RPMI7951 (cell line): ENCODE results near the gene STARD6. TPM values are rescaled to one million over a fixed set of nuclear protein-coding genes. Genes with fewer than 3 reads are reported as not detected.
"Not testable (repeated sequence)": the region's sequence is repeated elsewhere in the genome, so short reads cannot be mapped to it uniquely, and the experiment has no call there.

Experiments
- DNase-seq: peaks from one replicate; pipeline ENCODE4 v3.0.0-alpha.2; 2012; ENCODE audit warnings: low read depth
- total RNA-seq: library from RNA; depleted of rRNA; stranded (reverse); fragments of >200 nt; shearing (Covaris generic); gene quantifications from 2 replicates; pipeline ENCODE4 v1.2.3, GENCODE V29; 2014; rRNA removed

STARD6 gene, protein sequence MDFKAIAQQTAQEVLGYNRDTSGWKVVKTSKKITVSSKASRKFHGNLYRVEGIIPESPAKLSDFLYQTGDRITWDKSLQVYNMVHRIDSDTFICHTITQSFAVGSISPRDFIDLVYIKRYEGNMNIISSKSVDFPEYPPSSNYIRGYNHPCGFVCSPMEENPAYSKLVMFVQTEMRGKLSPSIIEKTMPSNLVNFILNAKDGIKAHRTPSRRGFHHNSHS
- total RNA-seq, result 0.84 and 0.88 TPM in 2 replicates

DNA sequence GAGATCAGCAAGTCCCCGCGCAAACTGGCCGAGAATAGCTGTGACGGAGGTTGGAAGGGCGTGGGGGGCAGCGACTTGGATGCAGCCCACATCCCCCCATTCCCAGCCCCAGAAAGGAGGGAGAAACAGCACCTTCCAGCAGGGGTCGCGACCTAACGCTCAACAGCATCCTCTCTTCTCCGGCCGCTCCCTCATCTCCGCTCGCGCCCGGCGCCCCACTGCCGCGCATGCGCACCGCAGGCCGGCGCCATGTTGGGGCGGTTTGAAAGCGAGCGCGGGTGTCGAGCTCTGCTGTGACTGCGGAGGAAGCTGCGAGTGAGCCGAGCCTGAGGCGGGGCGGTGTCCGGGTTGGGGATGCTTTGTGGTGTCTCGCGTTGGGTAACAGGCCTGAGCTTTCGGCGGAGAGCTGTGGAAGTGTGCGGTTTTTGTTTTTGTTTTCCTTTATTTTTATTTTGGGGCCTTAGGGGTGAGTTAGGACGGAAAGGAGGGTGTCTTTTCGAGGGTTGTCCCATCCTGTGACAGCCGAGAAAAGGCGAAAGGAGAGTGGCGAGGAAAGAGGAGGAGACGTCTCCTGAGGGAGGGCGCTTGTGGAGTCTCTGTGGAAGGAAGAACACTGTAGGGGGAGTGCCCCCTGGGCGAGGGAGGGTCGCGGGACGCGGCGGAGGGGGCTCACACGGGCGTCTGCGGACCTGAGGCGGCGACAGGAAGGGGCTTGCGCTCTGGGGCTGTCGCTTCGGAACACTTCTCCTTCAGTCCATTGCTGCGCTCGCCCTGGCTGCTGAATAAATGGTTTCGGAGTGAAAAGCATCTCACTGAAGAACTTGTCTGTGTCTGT lies at the start of gene STARD6, which contains the start of gene C18orf54:
STARD6 (minus strand) TSS at position 199 of the 835 bp plus-strand sequence. CDS start 3,285 bp downstream, outside the sequence.
C18orf54 (plus strand) TSS at position 247 of the 835 bp plus-strand sequence. CDS start 2,667 bp downstream, outside the sequence.
- peak; percentile 85 for DNase-seq

DNA sequence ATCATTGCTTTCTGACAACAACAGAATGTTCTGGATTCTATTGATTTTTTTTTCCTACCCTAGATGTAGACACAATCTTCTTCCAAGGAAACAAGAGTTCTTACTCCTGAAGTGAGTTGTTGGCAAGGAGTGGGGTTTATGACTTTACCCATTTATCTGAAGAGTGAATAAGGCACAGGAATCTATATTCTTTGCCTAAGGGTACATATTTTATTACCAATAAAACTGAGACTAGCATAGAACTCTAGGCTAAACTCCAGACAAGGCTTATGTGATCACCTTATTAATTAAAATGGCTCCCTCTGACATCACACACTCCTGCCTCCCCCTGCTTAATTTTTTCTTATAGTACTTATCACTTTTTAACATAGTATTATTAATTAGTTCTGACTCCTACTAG lies 47.6 kb upstream of the STARD6 start:
- no peak for DNase-seq

DNA sequence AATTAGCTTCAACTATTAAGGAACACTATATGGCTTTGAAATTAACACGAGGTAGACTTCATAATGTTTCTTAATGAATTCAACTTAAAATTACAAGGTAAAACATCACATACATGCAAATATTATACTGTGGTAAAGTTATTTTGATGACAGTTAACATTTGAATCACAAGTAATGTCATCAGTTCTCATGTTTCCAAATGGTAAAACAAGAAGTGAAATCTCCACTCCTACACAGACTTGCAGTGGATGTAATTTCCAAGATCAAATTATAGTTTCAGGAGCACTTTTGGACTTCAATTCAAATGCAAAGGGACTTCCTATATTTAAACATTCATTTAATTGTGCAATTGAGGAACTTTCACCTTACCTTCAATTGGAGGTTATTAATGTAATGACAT lies 39.1 kb upstream of the STARD6 start:
- DNase-seq, result no peak

DNA sequence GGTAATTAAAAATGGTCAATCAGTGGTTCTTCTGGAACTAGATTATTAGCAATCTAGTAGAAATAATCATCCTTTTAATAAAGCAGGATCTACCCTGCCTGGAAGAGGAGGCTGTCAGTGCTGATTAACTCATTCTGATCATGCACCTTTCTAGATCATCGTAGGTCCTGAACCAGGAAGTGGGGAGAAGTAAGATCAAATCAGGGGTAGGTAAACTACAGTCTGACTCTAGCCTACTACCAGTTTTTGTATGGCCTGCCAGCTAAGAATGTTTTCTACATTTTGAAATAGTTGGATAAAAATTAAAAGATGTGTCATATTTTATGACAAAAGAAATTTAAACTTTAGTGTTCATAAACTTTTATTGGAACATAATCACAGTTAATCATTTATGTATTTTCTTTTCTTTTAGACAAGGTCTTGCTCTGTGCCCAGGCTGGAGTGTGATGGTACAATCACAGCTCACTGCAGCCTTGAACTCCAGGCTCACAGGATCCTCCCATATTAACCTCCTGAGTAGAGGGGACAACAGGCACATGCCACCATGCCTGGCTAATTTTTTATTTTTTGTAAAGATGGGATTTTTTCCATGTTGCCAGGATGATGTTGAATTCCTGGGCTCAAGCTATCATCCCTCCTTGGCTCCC lies 36.1 kb upstream of the STARD6 start:
- DNase-seq, result no peak

DNA sequence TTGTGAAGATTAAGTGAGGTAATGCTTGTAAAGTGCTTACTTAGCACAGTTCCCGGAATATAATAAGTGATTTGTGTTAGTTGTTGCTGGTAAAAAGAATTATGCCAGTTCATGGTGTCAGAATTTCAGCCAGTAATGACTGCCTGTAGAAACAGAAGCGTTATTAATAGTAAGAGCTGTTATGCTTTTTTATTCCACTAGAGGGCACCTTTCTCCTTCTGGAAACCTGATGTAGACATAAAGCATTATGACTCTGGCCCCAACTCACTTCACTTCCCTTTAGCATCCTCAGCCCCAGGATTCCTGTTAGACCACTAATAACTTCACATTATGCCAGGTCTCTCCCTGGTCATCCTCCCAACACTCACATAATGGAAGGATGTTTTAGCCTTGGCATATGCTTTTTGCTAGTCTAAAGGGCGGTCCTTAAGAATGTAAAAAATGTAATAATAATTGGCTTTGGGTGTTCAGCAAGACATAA lies 34.9 kb upstream of the STARD6 start:
- DNase-seq, result peak; percentile 63

DNA sequence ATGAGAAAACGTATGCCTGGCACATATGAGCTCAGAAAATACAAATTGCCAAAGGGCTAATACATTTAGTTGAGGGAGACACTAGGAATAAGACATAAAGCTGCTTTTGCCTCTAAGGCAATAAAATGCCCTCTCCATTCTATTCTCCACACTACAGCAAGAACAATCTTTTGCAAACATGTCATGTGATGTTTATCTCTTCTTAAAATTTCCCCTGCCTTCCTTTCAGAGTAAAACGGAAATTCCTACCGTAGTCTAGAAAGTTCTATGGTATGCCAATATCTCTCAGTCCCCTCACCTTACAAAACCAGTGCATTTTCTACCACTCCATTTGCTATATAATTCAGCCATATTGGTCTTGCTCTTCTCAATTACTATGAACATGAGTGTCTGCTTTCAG lies 33.2 kb upstream of the STARD6 start:
- DNase-seq, result no peak

DNA sequence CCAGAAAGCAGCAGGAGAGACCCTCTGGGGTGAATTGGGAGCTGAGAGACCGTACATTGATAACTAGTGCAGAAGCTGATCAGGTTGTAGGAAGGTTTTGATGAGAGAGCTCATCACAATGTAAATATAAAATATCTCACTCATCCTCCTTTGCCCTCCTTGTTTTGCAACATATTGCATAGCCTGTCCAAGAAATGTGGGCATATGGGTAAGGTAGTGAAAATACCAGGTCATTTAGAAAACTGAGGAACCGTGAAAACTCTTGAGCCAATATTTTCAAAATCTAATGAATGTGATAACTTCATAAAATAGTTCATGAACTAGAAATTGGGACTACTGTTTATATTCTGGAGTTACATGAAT lies 31.5 kb upstream of the STARD6 start:
- no peak for DNase-seq

DNA sequence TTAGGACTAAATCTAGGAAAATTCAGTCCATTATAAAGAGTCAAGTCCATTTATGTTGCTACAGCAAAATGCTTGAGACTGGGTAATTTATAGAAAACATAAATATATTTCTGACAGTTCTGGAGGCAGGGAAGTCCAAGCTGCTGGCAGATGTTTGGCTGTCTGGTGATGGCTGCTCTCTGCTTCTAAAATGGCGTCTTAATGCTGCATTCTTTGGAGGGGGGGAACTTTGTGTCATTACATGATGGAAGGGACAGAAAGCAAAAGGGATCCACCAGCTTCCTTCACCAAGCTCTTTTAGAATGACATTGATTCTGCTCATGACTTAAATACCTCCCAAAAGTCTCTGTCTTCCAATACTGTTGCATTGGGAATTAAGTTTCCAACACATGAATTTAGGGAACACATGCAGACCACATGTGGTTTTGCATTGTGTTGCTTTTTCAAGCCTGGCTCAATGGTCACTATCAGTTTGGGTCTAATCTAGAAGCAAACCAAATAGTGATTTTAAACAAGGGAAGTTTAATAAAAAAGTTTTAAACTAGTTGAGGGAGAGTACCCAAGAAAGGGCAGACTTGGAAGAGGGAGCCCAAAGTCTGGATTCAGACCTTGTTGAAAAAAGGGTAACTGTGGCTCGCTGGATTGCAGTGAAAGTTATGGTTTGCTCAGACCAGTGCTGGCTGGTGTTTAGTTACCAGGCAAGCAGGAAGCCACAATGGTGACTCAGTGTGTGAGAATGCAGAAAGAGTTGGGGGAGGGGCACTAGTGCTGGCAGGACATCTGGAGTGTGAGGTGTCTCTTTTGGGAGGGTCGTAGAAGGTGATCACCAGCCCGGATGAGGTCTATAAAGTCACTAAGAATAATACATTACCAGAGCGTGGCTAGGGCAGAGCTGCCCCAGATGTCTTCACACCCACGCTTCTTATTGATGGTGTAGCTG lies 30.8 kb upstream of the STARD6 start:
- DNase-seq, result peak; percentile 90

DNA sequence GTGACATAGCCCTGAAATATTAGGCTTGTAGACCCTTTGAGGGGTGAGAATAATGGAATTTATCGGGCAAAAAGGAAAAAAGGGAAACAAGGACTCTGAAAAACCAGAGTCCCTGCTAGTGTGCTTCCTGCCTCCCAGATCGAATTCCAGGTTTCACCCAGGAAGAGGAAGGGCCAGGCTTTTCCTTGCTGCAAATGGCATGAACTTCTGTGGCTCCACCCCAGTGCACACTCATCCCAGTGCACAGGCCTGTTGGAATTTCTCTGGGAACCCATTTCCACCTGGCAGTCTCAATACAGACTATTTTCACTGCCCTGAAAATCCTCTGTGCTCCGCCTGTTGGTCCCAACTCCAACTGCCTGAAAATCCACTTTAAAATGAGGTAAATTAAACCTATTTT lies 30.0 kb upstream of the STARD6 start:
- DNase-seq, result peak; percentile 42

DNA sequence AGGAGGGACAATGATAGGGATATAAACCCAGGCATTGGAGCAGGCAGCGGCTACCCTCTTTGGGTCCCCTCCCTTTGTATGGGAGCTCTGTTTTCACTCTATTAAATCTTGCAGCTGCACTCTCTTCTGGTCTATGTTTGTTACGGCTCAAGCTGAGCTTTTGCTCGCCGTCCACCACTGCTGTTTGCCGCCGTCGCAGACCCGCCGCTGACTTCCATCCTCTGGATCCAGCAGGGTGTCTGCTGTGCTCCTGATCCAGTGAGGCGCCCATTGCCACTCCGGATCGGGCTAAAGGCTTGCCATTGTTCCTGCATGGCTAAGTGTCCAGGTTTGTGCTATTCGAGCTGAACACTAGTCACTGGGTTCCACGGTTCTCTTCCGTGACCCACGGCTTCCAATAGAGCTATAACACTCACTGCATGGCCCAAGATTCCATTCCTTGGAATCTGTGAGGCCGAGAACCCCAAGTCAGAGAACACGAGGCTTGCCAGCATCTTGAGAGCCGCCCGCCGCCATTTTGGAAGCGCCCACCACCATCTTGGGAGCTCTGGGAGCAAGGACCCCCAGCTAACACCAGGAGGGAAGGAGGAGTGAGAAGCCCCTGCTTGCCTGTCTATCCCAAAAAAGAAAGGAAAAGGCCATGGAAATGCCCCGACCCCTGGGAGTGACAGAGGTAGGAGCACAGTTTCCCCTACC lies 29.3 kb upstream of the STARD6 start:
- not testable (repeated sequence) for DNase-seq

DNA sequence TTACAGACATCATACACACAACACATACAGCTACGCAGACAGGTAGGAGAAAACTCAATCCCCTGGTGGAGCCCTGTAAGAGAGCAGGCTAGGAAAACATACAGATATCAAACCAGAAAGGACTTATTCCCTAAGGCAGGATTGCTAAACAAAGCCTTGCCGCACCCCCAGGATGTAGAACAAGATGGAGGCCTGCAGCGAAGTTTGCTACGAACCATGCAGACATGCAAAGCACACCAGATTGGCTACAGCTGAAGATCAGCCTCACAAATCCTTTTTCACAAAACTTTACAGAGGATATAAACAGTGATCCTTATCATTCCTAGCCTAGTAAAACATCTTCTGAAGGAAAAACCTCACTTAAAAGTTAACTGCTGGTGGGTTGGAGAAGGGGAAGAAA lies 28.4 kb upstream of the STARD6 start:
- no peak for DNase-seq

DNA sequence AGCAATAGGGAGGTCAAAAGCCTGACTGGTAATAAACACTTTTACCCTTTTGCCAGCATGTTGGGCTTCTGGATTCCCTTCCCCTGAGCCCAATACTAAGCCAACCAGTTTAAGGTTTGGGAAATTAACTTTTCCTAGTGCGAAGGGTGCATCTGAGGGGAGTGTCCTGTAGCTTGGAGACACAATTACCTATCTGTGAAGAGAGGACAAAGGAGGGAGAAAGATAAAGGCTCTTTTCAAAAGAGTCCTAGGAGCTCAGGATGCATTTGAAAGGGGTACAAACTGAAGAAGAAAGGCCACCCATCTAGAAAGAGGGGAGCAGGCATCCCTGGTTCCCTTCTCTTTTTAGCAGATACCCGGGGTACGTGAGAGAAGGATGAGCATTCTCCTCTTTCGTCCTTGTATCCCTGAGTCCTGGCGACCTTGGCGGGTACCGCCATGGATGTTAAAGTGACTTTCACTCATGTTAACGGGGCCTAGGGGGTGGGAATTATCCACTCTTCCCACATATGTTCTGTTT lies 25.1 kb upstream of the STARD6 start:
- no peak for DNase-seq

DNA sequence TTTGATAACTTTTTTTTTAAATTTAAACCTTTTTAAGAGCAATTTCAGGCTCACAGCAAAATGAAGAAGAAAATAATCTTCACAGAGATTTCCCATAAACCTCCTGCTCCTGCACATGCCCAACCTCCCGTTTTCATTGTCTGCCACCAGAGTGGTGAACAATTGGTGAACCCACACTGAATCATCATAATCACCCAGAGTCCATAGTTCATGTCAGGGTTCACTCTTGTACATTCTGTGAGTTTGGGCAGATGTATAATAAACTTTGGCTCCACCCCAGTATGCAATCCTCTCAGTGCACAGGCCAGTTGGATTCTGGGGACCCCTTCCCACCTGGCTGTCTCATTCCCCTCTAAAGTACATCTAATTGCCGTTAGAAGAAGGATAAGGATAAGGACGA lies 24.4 kb upstream of the STARD6 start:
- DNase-seq, result no peak

DNA sequence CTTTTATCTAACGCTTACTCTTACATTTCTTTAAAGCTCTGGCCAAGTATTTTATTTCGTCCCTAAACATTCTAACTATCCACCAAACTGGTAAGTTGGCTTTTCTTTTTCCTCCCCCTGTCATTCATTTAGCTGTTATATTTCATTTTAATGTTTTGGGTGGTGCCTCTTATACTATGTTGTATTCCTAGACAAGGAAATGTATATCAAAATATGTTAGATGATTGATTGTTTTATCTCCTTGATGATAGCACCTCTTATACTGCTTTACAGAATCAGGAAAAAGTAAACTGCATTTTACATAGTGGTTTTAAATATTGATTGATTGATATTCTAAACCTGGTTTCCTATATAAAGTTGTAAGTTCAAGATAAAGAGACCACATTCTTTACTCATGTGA lies 24.0 kb upstream of the STARD6 start:
- no peak for DNase-seq

DNA sequence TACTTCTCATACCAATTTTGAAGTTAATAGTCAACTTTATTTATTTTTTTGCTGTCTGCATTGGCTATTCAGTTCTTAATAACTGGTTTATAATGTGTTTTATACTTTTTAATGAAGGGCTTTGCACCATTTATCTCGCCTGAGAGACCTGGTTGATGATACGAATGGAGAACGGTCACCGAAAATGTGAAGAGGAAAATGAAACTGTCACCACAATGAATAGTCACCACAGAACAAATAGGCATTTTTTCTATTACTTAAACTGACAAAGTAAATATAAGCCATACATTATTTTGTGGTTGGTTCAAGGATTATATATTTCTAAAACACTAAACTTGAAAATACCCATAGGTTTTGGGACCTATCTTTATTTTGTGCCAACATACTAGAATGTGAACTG lies 20.4 kb upstream of the STARD6 start:
- no peak for DNase-seq

DNA sequence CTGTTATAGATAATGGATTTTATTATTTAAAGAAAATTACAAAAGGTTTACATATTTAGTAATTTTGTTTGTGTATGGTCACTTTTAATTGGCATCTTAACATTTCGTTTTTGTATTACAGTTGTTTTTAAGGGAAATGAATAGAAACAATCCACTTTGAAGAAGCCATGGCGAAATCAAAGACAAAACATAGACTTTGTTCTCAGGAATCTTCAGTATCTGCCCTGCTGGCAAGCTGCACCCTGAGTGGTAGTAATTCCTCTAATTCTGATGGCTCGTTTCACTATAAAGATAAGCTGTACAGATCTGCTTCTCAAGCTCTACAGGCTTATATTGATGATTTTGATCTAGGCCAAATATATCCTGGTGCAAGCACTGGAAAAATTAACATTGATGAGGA lies 2.7 kb upstream of the STARD6 start:
- no peak for DNase-seq

DNA sequence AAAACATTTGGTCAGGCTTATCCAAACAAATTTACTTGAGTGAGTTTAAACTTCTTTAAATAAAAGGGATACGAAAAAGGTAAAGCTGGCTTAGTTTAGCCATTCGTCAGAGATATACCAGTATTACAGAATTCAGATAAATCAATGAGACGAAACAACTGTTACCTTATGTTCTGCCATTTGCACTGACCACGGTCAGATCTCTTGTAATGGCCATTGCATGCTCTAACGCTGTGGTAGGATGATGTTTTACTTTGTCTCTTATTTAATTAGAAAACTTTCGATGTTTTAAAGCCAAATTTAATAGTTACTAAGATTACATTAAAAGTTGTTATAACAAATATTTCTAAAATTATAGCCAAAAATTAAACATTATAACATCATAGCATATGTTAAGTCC lies 1.6 kb upstream of the STARD6 start:
- DNase-seq, result peak; percentile 26

DNA sequence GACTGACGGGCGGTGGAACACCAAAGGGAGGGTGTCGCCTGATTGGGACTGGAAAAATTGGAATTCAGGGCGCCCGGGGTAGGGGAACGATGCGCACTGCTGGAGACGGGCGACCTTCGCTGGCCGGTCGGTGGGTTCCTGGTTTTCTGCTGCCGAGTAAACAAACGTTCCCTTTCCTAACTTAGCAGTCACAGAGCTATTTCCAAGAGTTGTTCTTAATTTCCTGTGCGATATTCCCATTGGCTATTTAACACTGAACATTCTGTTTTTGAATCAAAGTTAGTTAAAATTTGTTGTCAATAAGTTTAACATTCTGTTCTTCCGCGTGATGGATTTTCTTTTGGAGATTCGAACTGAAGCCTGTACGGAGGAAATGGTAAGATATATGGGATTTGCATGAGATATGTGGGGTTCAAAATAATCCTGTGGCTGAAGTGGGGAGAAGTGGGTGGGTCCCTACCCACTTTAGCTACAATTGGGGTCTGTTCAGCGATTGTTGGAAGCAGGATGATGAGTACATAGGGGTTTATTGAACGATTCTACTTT lies 910 bp upstream of the STARD6 start:
- DNase-seq, result peak; percentile 10

DNA sequence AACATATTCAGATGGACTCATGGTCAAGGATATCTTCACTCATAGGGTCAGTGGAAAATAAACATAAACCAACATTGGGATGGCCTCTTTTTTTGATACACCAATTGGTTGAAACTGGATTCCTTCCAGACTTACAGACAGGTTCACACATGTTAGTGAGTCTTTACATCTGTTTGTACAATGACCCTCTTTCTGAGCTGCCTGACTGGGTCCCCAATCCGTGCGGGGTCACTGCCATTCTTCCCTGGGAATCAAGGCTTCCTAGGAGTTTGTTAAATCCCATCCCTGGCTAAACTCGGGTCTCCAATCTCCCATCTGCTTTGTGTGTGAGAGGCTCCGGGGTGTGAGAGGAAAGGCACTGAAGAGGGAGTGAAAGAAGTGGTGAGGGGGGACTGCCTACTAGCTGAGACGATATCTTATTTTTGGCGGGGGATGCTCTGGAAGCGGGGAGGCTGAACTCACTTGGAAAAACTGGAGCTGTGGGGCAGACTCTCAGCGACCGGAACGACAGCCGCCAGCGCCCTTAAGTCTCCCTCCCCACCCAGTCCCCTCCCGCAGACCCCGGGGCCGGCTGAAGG lies 487 bp downstream of the STARD6 start:
- DNase-seq, result no peak

DNA sequence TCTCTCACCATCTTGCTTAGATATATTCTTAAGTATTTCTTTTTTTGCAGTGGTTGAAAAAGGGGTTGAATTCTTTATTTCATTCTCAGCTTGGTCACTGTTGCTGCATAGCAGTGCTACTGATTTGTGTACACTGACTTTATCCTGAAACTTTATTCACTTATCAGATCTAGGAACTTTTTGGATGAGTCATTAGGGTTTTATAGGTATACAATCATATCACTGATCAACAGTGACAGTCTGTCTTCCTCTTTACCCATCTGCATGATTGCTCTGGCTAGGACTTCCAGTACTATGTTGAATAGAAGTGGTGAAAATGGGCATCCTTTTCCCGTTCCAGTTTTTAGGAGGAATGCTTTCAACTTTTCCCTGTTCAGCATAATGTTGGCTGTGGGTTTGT lies 6.5 kb downstream of the STARD6 start:
- no peak for DNase-seq
